Cardiac fibroblast (primary cell): ENCODE results near the gene TRPC4AP.

Experiments
- DNase-seq, 2 donors: peaks; one replicate each; pipeline versions ENCODE4 v3.0.0 to v3.0.0-alpha.2; 2010; ENCODE audit warnings: low read depth in 2 of 2
- H3K4me3 ChIP-seq, 2 donors: replicated peaks in 1 of 2; 1 replicate in 1 of 2; 2 replicates in 1 of 2; pipeline ENCODE4 v1.5.1; 2011; ENCODE audit warnings: low read depth in 2 of 2, low read length in 2 of 2, mild to moderate bottlenecking in 2 of 2, moderate library complexity in 1 of 2
- TF ChIP-seq, protein P1 (sequence below): IDR thresholded peaks from one replicate; pipeline ENCODE4 v1.5.1; 2011; ENCODE audit warnings: low read depth, mild to moderate bottlenecking, low read length, inconsistent platforms

Gene TRPC4AP

DNA sequence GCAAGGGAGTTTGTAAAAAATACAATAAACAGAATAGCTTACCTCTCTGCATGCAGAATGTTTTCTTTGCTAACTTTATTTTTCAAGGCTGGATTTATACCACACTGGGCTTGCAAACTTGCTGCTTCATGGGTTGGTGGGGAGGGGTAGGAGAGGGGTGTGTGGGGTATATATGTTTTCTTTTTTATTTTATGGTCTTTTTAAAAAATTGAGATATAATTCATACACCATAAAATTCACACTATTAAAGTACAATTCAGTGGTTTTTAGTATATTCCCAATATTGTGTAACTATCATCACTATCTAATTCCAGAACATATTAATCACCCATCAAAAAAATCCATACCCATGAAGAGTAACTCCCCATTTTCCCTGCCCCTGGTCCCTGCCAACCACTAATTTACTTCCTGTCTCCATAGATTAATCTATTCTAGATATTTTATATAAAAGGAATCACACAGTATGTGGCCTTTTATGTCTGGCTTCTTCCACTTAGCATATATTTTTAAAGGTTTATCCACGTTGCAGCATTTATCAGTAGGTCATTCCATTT, 14.3 kb upstream of the TRPC4AP start:
- TF ChIP-seq, protein P1, sequence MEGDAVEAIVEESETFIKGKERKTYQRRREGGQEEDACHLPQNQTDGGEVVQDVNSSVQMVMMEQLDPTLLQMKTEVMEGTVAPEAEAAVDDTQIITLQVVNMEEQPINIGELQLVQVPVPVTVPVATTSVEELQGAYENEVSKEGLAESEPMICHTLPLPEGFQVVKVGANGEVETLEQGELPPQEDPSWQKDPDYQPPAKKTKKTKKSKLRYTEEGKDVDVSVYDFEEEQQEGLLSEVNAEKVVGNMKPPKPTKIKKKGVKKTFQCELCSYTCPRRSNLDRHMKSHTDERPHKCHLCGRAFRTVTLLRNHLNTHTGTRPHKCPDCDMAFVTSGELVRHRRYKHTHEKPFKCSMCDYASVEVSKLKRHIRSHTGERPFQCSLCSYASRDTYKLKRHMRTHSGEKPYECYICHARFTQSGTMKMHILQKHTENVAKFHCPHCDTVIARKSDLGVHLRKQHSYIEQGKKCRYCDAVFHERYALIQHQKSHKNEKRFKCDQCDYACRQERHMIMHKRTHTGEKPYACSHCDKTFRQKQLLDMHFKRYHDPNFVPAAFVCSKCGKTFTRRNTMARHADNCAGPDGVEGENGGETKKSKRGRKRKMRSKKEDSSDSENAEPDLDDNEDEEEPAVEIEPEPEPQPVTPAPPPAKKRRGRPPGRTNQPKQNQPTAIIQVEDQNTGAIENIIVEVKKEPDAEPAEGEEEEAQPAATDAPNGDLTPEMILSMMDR = no peak
- no peak overlapping the region for H3K4me3 ChIP-seq

DNA sequence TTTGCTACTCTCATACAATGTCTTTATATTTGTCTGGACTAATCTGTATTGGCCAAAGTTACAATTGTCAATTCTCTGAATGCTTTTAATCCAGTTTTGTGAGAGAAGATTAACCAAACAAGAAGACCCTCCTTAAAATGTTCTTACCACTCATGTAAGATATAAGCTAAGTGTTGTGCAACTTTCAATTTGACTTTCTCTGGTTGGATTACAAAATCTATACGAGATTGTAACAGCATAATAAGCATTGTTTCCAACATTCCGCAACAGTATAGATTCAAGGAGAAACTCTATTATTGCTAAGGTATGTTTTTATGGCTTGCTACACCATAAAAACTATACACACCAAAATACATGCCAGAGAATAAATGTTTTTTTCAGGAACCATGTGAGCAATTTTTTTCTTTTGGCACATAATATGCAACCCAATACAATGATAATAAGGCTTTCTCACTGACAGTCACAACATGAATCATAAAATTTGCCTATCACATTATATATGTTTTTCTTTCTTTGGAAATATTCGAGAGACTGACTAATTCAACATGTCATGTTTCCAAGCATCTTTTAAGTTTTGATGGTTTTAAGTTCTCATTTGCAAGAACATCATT, 12.2 kb upstream of the TRPC4AP start:
- no peak overlapping the region for H3K4me3 ChIP-seq
- TF ChIP-seq, protein P1 = no peak
- DNase-seq = peak in 1 of 2 donors; percentile 56

More for the DNA sequence above, 14.3 kb upstream of the TRPC4AP start:
- no peak for DNase-seq

DNA sequence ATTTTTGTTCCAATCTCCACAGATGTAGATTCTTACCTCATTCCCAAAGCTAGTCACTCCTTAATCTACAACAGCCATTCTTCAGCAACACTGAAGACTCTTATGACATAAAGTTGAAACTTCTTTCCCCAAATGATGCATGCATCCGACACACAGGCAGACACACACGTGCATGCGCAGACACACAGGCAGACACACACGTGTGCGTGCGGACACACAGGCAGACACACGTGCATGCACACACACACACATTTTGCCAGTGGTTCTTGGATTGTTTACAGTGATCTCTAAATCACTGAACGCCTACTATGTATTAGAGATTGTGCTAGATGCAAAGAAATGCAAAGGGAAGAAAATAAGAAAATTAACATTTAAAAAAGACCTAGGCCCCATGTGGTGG, 9.0 kb upstream of the TRPC4AP start:
- DNase-seq = no peak
- H3K4me3 ChIP-seq = no peak overlapping the region
- TF ChIP-seq, protein P1 = no peak

DNA sequence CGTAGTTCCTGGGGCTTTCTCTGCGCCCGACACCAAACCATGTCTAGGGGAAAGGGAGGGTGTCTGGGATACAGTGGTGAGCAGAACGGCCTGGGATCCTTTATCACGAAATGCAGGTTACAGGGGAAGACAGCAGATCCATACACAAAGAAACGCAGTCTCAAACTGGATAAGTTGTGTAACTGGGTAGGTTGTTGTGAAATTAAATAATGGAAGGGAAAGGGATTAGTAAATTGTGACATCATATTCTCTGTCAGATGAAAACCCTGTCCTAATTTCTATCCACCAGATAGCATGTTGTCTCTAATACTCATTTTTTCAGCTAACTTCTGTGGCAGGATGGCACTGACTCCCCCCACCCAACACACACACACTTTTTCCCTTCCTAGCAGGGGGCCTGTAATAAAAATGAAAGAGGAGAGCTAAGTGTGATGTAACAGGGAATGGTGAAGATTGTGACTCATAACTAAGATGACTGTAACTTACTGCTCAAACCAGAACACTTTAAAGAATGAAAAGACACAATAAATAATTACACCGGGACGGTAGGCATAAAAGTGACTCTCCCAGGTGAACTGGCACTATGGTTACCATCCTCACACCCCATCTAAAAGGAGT, 769 bp upstream of the TRPC4AP start:
- TF ChIP-seq, protein P1 = no peak
- no peak overlapping the region for H3K4me3 ChIP-seq
- peak; percentile 67 to 85 for DNase-seq

DNA sequence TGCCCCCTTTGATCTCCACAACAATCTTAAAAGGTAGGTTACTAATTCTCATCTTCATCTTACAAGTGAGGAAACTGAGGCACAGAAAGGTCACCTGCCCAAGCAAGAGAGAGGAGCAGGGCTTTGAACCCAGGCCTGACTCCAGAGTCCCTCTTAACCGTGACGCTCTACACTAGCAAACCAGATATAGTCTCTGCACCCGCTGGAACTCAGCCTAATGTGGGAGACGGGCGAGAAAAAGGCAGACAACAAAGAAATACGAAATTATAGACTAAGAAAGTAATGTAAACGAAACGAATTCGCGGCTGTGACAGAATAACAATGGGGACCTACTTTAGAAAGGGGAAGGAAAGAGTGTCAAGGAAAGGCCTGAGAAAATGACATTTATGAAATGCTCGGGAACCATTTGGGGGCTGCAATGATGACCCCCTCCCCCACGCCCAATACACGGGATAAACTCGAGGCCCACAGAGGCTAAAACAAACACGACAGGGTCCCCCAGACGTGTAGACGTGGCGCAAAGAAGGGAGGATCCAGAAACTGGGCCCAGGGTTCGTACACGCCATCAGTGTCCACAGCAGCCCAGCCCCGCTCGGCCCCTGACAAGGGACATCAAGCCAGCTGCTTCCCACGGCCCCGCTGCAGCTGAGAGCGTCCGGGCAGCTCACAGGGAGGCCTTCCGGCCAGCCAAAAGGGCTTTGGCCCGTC, 637 bp downstream of the TRPC4AP start:
- TF ChIP-seq, protein P1 = no peak
- DNase-seq = peak in 1 of 2 donors; percentile 22
- H3K4me3 ChIP-seq = peak overlapping the region; percentile 81 to 88

DNA sequence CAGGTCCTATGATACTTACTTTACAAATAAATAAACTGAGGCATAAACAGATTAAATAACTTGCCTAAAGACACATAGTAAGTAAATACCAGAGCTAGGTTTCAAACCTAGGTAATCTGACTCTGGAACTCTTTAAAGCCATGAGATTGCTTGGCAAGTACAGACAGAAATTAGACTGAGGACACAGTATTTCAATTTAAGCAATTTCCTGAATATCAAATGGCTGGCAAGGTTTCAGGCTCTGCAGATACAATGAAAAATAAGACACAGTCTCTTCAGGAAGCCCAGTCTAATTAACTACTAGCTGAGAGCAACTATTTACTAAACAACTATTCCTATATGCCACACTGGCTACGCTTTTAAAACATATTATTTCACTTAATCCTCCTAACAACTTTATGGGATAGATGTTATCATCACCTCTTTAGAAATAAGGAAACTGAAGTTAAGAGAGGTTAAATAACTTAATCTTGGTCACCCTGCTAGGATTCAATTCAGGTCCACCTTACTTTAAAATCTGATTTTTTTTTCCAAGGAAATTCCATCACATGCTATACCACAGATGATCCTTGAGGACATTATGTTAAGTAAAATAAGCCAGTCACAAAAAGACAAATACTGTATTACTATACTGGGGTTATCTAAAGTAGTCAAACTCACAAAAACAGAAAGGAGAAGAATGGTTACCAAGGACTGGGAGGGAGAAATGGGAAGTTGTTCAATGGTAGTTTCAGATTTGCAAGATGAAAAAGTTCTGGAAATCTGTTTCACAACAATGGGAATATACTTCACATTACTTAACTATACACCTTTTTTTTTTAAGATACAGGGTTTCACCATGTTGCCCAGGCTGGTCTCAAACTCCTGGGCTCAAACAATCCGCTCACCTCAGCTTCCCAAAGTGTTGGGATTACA, 4.1 kb downstream of the TRPC4AP start:
- TF ChIP-seq, protein P1 = no peak
- H3K4me3 ChIP-seq = no peak overlapping the region
- peak; percentile 19 to 64 for DNase-seq
